Mucosa of rectum (tissue), 2 donors: ENCODE results near the gene GLB1L.
"Not testable (repeated sequence)": the region's sequence is repeated elsewhere in the genome, so short reads cannot be mapped to it uniquely, and the experiment has no call there.

ENCODE experiments used
- H3K27ac ChIP-seq, 2 donors: one replicate each; pipeline ENCODE4 v1.7.0; 2013; ENCODE audit warnings: inconsistent platforms in 2 of 2, low read depth in 2 of 2, low read length in 2 of 2
- H3K27me3 ChIP-seq, 2 donors: one replicate each; pipeline ENCODE4 v1.7.0; 2013; ENCODE audit warnings: low read length in 2 of 2; ENCODE audit not compliant: control insufficient read depth in 2 of 2, insufficient read depth in 2 of 2
- H3K36me3 ChIP-seq, 2 donors: one replicate each; pipeline ENCODE4 v1.7.0; 2013; ENCODE audit warnings: low read length in 2 of 2; ENCODE audit not compliant: control insufficient read depth in 2 of 2, insufficient read depth in 2 of 2
- H3K4me1 ChIP-seq, 2 donors: one replicate each; pipeline ENCODE4 v1.7.0; 2013; ENCODE audit warnings: low read length in 2 of 2, mild to moderate bottlenecking in 1 of 2; ENCODE audit not compliant: control insufficient read depth in 2 of 2, insufficient read depth in 2 of 2
- H3K4me3 ChIP-seq, 2 donors: one replicate each; pipeline ENCODE4 v1.7.0; 2013; ENCODE audit warnings: low read length in 2 of 2
- H3K9ac ChIP-seq, 2 donors: one replicate each; pipeline ENCODE4 v1.7.0; 2013; ENCODE audit warnings: low read length in 2 of 2, low read depth in 1 of 2, mild to moderate bottlenecking in 1 of 2
- H3K9me3 ChIP-seq, 2 donors: one replicate each; pipeline ENCODE4 v1.7.0; 2013; ENCODE audit warnings: low read length in 2 of 2; ENCODE audit not compliant: control insufficient read depth in 2 of 2
- donor health status: healthy.
- donor health status: Normal muscosa, but diverticular disease.

GLB1L gene

DNA sequence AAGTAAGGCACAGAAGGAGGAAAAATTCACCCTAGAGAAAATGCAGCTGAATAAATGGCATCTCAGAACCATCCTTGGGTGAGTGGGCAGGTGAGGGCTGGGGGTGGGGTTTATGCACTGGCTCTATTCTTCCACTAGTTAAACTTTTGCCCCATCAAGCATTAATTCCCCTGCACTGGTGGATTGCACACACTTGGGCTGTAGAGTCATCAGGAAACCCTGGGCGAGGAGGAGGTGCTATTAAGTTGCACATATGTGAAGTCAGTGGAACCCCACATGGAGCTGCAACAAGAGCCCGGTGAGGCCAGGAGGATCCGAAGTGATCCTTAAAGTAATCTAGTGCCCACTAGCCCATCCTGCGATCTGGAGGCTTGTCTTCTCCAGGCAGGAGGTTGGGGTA is 27.1 kb upstream of the GLB1L start:
- no peak overlapping the region for H3K4me3 ChIP-seq
- no peak overlapping the region for H3K9ac ChIP-seq
- no peaks in the 10 kb centered on the region for H3K36me3 ChIP-seq
- no peaks in the 10 kb centered on the region for H3K27me3 ChIP-seq
- no peak overlapping the region for H3K27ac ChIP-seq
- no peaks in the 10 kb centered on the region for H3K9me3 ChIP-seq
- peaks cover under 1 to 3% of the 10 kb centered on the region in 2 donors for H3K4me1 ChIP-seq

GRCh38 chr2:219271021-219271420 is 25.8 kb upstream of the GLB1L start:
- no peaks in the 10 kb centered on the region for H3K9me3 ChIP-seq
- H3K36me3 ChIP-seq = no peaks in the 10 kb centered on the region
- no peak overlapping the region for H3K4me3 ChIP-seq
- peaks cover 0 to 3% of the 10 kb centered on the region in 2 donors for H3K4me1 ChIP-seq
- no peak overlapping the region for H3K9ac ChIP-seq
- H3K27ac ChIP-seq = no peak overlapping the region
- H3K27me3 ChIP-seq = no peaks in the 10 kb centered on the region

- Histone ChIP-seq H3K4me1 (peaks cover 0 to 3% of the 10 kb centered on the region in 2 donors), H3K9ac (no peak overlapping the region), H3K27ac (no peak overlapping the region), H3K27me3 (no peaks in the 10 kb centered on the region), H3K4me3 (no peak overlapping the region), H3K36me3 (no peaks in the 10 kb centered on the region), H3K9me3 (no peaks in the 10 kb centered on the region)
Measured at GRCh38 chr2:219270055-219270372, 24.8 kb upstream of the GLB1L start.

DNA sequence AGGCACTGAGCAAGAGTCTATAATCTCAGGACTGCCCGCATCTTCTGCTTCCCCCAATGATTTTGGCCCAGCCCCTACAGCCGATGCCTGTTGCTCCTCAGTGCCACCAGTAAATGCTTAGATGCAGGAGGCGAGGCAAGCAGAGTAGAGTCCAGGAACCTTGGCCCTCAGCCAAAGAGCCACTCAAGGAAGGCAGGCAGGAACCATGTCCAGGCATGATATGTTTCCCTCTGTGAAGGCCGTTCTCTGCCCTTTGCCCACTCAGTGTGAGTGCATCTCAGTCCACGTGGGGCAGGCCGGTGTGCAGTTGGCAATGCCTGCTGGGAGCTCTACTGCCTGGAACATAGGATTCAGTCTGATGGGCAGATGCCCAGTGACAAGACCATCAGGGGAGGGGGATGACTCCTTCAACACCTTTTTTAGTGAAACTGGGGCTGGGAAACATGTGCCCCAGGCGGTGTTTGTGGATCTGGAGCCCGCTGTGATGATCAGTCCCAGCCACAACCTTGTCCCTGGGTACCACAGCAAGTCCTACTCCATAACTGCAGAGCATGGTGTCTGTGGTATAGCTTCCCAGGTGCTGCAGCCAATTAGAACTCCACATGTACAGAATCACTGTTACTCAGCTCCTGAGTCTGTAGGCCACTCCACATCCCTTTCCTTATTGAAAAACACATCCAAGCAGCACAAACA is 24.3 kb upstream of the GLB1L start:
- H3K36me3 ChIP-seq = no peaks in the 10 kb centered on the region
- H3K27ac ChIP-seq = no peak overlapping the region
- H3K9me3 ChIP-seq = no peaks in the 10 kb centered on the region
- H3K4me1 ChIP-seq = peaks cover 0 to 3% of the 10 kb centered on the region in 2 donors
- no peak overlapping the region for H3K9ac ChIP-seq
- no peaks in the 10 kb centered on the region for H3K27me3 ChIP-seq
- no peak overlapping the region for H3K4me3 ChIP-seq

DNA sequence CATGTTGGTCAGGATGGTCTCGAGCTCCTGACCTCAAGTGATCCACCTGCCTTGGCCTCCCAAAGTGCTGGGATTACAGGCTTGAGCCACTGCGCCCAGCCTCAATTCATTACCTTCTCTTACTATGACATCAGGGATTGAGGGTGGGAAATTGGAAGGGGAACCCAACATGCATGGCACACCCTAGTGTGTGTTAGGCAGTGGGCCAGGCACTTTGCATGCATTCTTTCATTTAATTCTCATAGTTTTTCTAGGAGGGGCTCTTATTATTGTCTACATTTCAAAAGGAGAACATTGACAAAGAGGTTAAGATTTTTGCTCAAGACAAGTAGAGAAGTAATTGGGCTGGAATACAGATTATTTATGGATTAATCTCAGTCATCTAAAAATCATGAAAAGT is 23.1 kb upstream of the GLB1L start:
- Histone ChIP-seq H3K4me1 (peaks cover 0 to 3% of the 10 kb centered on the region in 2 donors), H3K9me3 (no peaks in the 10 kb centered on the region), H3K9ac (no peak overlapping the region), H3K27me3 (no peaks in the 10 kb centered on the region), H3K36me3 (no peaks in the 10 kb centered on the region), H3K4me3 (no peak overlapping the region), H3K27ac (no peak overlapping the region)

- no peak overlapping the region for H3K9ac ChIP-seq
- no peak overlapping the region for H3K27ac ChIP-seq
Measured at GRCh38 chr2:219266886-219267285, 21.6 kb upstream of the GLB1L start.

DNA sequence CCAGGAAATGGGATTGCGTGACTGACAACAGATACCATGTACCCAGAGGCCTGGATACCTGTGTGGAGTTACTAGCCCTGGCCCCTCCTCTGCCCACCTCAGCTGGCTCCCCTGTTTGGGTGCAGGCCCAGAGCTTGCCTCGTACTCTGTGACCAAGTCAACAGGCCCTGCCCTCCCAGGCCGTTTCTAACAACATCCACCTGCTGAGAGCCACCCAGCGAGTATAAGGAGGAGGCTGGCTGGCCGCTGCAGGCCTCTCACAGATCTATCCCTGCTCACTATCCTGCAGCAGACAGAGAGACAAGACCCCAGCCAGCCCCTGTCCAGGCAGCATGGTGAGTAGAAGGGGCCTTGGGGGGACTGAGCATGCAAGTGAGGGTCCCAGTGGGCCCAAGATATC is 21.0 kb upstream of the GLB1L start:
- H3K4me1 ChIP-seq = peaks cover 0 to 3% of the 10 kb centered on the region in 2 donors
- H3K27ac ChIP-seq = no peak overlapping the region
- H3K9me3 ChIP-seq = no peaks in the 10 kb centered on the region
- H3K27me3 ChIP-seq = no peaks in the 10 kb centered on the region
- no peaks in the 10 kb centered on the region for H3K36me3 ChIP-seq
- no peak overlapping the region for H3K9ac ChIP-seq
- no peak overlapping the region for H3K4me3 ChIP-seq

More at GRCh38 chr2:219266886-219267285, 21.6 kb upstream of the GLB1L start:
- Histone ChIP-seq H3K27me3 (no peaks in the 10 kb centered on the region), H3K4me1 (peaks cover 0 to 3% of the 10 kb centered on the region in 2 donors), H3K4me3 (no peak overlapping the region), H3K9me3 (no peaks in the 10 kb centered on the region), H3K36me3 (no peaks in the 10 kb centered on the region)

- no peak overlapping the region for H3K27ac ChIP-seq
- H3K9ac ChIP-seq = no peak overlapping the region
- H3K9me3 ChIP-seq = no peaks in the 10 kb centered on the region
- H3K4me1 ChIP-seq = no peaks in the 10 kb centered on the region
- peaks cover 0 to 2% of the 10 kb centered on the region in 2 donors for H3K27me3 ChIP-seq
- H3K36me3 ChIP-seq = no peaks in the 10 kb centered on the region
- H3K4me3 ChIP-seq = no peak overlapping the region
Measured at GRCh38 chr2:219261024-219261855, 16.0 kb upstream of the GLB1L start.

DNA sequence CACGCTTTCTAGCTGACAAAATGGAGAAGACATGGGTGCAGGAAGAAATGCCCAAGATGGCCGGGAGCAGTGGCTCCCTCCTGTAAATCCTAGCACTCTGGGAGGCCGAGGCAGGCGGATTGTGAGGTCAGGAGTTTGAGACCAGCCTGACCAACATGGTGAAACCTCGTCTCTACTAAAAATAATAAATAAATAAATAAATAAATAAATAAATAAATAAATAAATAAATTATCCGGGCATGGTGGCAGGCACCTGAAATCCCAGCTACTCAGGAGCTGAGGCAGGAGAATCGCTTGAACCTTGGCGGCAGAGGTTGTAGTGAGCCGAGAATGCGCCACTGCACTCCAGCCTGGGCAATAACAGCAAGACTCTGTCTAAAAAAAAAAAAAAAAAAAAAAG is 13.7 kb upstream of the GLB1L start:
- not testable (repeated sequence) for H3K9me3 ChIP-seq, H3K4me3 ChIP-seq, H3K27me3 ChIP-seq, H3K9ac ChIP-seq, H3K27ac ChIP-seq, H3K4me1 ChIP-seq, H3K36me3 ChIP-seq

DNA sequence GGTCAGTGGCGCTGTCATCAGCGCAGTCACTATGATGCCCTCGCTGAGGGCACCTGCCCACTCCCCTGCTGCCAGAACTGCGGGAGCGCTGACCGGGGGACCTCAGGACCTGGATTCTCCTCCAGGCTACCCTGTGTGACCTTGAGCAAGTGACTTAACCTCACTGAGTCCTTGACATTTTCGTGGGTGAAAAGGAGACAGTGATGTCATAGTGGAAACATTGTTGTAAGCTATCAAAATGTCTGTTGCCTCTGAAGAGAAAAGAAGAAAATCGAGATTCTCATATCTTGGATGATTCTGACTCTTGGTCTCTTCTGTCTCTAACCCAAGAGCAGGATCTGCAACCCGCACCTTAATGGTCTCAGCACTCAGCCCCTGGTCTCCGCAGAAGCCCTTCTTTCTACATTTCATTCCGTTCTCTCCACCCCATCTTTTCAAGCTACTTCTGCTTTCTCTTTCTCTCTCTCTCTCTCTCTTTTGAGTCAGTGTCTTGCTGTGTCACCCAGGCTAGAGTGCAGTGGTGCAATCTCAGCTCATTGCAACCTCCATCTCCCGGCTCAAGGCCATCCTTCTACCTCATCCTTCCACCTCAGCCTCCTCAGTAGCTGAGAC is 9.5 kb upstream of the GLB1L start:
- Histone ChIP-seq H3K27ac (peak overlapping the region; percentile 67 to 89), H3K27me3 (peaks cover 0 to 2% of the 10 kb centered on the region in 2 donors), H3K9ac (peak overlapping the region; percentile 82 to 86), H3K36me3 (peaks cover 10 to 14% of the 10 kb centered on the region in 2 donors), H3K4me3 (peak overlapping the region; percentile 68 to 89), H3K4me1 (peaks cover 34 to 37% of the 10 kb centered on the region in 2 donors), H3K9me3 (no peaks in the 10 kb centered on the region)
